Activated CD4-positive, alpha-beta memory T cell treated with anti-CD3 and anti-CD28 coated beads, Interleukin-2, amount 10 ng/mL, durations not matched to agents 7 days and 5 days (primary cell): ENCODE data around the gene RPRD1B. TPM values are rescaled to one million over a fixed set of nuclear protein-coding genes. Genes with fewer than 3 reads are reported as not detected.
"Not testable (repeated sequence)": the region's sequence is repeated elsewhere in the genome, so short reads cannot be mapped to it uniquely, and the experiment has no call there.

ENCODE experiments used
- CTCF ChIA-PET: fragments of 350-600 bp; sonication (Branson Sonifier 250); formaldehyde crosslinking; loops from one replicate; lab custom pipeline; 2021; ENCODE audit warnings: antibody characterized with exemption, inconsistent platforms; lab: Charles Lee
- POLR2A ChIA-PET: fragments of 350-600 bp; sonication (Branson Sonifier 250); formaldehyde crosslinking; loops from one replicate; lab custom pipeline; 2021; ENCODE audit warnings: antibody characterized with exemption; lab: Charles Lee
- DNase-seq: peaks from one replicate; pipeline ENCODE4 v3.0.0-alpha.2; 2020
- H3K27ac Mint-ChIP-seq: one replicate; pipeline ENCODE4 v1.8.0; 2021; ENCODE audit warnings: mild to moderate bottlenecking, mixed read lengths
- H3K27me3 Mint-ChIP-seq: one replicate; pipeline ENCODE4 v1.8.0; 2021; ENCODE audit warnings: mixed read lengths
- H3K36me3 Mint-ChIP-seq: one replicate; pipeline ENCODE4 v1.8.0; 2021; ENCODE audit warnings: low read depth, mixed read lengths
- H3K4me1 Mint-ChIP-seq: one replicate; pipeline ENCODE4 v1.8.0; 2021; ENCODE audit warnings: mixed read lengths
- H3K4me3 Mint-ChIP-seq: one replicate; pipeline ENCODE4 v1.8.0; 2021; ENCODE audit warnings: mild to moderate bottlenecking, mixed read lengths
- H3K9me3 Mint-ChIP-seq: one replicate; pipeline ENCODE4 v1.8.0; 2021; ENCODE audit warnings: mixed read lengths
- total RNA-seq, 2 experiments: library from RNA; stranded (reverse); gene quantifications; one replicate each; pipeline ENCODE4 v1.2.3, GENCODE V29; 2021

RPRD1B gene
- total RNA-seq, 2 experiments from 2014 or later = 27.6 to 33.2 TPM

DNA sequence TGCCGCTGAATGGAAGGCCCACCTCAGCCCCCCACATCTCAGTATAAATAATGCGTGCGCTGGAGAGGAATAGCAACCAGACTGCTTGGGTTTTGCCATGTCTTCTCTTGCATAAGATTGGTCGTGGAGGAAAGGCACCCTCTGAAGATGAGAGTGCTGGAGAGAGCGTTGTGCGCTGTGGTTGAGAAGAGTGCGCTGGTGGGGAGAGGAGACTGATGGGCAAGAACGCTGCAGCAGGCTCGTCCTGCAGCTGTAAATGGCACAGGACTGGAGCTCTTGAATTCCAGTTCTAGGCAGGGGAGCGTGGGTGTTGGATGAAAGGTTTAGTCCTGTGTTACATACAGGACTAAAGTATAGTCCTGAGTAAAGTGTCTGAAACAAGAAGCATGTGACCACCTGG, 51.5 kb downstream of the RPRD1B start:
- Mint-ChIP-seq H3K27ac (no peak overlapping the region), H3K4me1 (no peaks in the 10 kb centered on the region), H3K36me3 (peaks cover 55% of the 10 kb centered on the region), H3K4me3 (no peak overlapping the region), H3K9me3 (no peaks in the 10 kb centered on the region), H3K27me3 (no peaks in the 10 kb centered on the region)
- ChIA-PET POLR2A (no interaction called here), CTCF (interaction anchor here (0.7 to 1.7 kb wide), 3 partner anchors 11 to 131 kb away, joined by 3 to 4 read pairs (median 4); no protein-coding TSS in a partner anchor)
- no peak for DNase-seq

DNA sequence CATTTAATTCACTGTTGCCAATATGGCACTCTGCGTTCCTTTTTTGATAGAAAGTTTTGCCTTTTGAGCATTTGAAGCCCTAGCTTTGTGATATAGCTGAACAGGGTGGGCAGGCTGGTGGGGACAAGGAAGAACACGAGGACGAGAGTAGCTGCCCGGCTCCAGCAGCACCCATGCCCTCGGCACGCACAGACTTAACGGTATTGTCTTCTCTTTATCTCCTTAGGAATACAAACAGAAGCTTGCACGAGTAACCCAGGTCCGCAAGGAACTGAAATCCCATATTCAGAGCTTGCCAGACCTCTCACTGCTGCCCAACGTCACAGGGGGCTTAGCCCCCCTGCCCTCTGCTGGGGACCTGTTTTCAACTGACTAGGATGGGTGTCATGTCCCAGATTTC, 56.0 kb downstream of the RPRD1B start:
- no peak overlapping the region for H3K4me3 Mint-ChIP-seq
- H3K27ac Mint-ChIP-seq = no peak overlapping the region
- ChIA-PET CTCF (interaction anchor here (0.5 to 1.3 kb wide), 2 partner anchors 15 to 32 kb away, joined by 3 to 5 read pairs; no protein-coding TSS in a partner anchor), POLR2A (interaction anchor here (0.7 kb wide), 1 partner anchor 59 kb away, joined by 3 read pairs; no protein-coding TSS in a partner anchor)
- no peaks in the 10 kb centered on the region for H3K27me3 Mint-ChIP-seq
- DNase-seq = no peak
- H3K4me1 Mint-ChIP-seq = peaks cover 32% of the 10 kb centered on the region
- peaks cover 43% of the 10 kb centered on the region for H3K36me3 Mint-ChIP-seq
- no peaks in the 10 kb centered on the region for H3K9me3 Mint-ChIP-seq

DNA sequence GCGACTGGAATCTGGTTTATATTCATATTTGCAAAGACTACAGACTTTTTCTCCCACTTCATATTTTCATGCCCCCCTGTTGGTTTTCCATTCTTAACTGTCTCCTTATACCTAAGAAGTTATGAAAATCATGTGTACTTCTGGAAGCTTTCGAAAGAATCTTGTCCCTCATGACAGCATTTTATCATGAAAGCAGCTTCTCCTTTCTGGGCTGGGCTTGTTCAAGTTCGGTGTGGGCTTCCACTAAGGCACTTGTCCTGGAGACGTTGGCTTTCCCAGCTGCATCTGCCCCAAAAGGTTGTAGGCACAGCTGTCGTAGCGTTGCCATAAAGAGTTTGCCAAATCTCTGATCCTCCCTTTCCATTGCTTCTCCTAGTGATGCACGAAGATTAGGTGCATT, 56.5 kb downstream of the RPRD1B start:
- POLR2A ChIA-PET = no interaction called here
- Mint-ChIP-seq H3K27ac (peak overlapping the region; percentile 4), H3K4me3 (no peak overlapping the region), H3K9me3 (no peaks in the 10 kb centered on the region), H3K36me3 (peaks cover 39% of the 10 kb centered on the region), H3K4me1 (peaks cover 38% of the 10 kb centered on the region), H3K27me3 (no peaks in the 10 kb centered on the region)
- DNase-seq = no peak
- CTCF ChIA-PET = interaction anchor here (0.5 to 1.3 kb wide), 2 partner anchors 14 to 32 kb away, joined by 3 to 5 read pairs; no protein-coding TSS in a partner anchor

DNA sequence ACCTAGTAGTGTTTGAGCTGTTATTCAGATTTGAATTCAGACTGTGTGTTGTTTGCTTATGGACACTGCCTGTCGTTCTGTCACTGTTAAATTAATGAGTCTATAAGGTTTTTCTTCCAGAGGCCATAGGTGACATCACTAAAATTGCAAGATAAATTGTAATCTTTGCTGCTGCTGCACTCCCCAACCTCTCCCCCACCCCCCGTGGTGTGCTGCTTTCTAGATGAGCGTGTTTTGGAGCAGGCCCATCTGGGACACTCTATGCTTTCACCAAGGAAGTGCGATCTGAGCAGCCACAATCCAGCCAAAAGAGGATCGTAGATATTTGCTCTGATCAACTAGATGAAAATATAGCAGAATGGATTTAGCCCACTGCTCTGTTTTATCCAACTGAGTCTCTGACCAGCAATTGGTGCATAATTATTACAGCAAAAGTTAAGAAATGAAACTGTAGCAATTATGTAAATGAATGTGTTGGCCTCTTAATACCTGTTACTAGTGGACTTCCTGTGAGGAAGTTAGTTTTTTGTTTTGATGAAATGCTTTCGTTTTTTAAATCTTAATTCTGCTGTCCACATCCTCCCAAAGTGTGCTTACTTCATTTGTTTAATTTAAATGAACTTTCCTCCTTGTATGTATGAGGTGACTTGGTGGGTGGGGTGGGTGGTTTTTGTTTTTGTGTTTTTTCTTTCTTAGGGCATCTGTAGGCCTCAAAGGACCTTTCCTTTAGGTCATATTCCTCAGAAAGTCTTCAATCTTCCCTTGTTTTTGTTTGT, 58.1 kb downstream of the RPRD1B start:
- Mint-ChIP-seq H3K27me3 (no peaks in the 10 kb centered on the region), H3K27ac (peak overlapping the region; percentile 81), H3K9me3 (no peaks in the 10 kb centered on the region), H3K36me3 (peaks cover 34% of the 10 kb centered on the region), H3K4me1 (peaks cover 41% of the 10 kb centered on the region), H3K4me3 (no peak overlapping the region)
- POLR2A ChIA-PET = interaction anchor here (0.7 to 1.4 kb wide), 2 partner anchors 58 to 801 kb away, joined by 4 to 5 read pairs; partner anchors contain the start of genes RPRD1B and TTI1
- CTCF ChIA-PET = interaction anchor here (0.9 to 2.3 kb wide), 3 partner anchors 18 to 34 kb away, joined by 3 to 6 read pairs (median 4); no protein-coding TSS in a partner anchor
- DNase-seq = no peak

DNA sequence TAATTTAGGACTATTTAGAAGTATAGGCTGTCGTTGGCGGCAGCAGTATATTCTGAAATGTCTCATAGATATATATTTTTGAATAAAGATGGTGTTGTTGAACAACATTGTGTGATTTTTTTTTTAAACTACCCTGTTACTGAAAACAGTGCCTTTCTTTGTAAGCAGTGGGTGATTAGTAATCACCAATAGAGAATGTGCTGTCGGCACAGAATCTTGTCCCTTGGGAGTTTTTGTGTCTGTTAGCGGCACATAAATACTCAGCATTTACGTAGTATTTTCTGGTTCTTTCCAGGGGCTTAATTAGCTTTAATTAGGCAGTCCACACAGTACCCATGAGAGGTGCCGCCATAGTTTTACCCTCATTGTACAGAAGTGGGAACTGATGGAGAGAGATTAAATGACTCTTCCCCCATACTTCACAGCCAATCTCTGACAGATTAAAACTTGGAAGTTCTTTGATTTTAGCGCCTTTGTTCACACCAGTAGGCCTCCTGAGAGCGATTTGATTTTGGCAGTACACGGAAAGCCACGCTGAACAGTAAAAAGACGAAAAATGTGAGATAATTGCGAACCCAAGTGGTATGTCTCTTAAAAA, 58.8 kb downstream of the RPRD1B start:
- H3K27me3 Mint-ChIP-seq = no peaks in the 10 kb centered on the region
- H3K9me3 Mint-ChIP-seq = no peaks in the 10 kb centered on the region
- CTCF ChIA-PET = interaction anchor here (0.8 to 2.3 kb wide), 5 partner anchors 15 to 129 kb away, joined by 4 to 14 read pairs (median 4); no protein-coding TSS in a partner anchor
- peaks cover 41% of the 10 kb centered on the region for H3K4me1 Mint-ChIP-seq
- peaks cover 29% of the 10 kb centered on the region for H3K36me3 Mint-ChIP-seq
- H3K4me3 Mint-ChIP-seq = no peak overlapping the region
- no peak for DNase-seq
- H3K27ac Mint-ChIP-seq = peak overlapping the region; percentile 81
- POLR2A ChIA-PET = interaction anchor here (0.7 to 1.4 kb wide), 2 partner anchors 59 to 801 kb away, joined by 4 to 5 read pairs; partner anchors contain the start of genes RPRD1B and TTI1

DNA sequence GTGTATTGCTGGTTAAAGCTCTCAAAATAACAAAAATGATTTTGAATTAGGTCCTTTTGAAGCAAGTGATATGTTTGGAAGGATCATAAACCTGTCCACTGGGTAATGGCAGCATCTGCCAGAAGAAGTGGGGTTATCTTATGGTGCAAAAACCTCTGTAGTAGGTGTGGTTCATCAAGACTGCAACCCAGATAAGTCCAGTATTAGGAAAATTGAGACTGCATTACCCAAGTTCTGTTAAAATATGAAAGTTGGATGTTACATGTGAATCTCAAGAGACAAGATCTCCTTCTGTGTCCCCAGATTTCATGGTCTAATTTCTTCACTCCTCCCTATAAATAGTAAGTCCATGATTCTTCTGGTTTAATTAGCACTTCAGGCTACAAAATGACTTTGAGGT, 59.4 kb downstream of the RPRD1B start:
- DNase-seq = no peak
- POLR2A ChIA-PET = interaction anchor here (1.4 kb wide), 1 partner anchor 60 kb away, joined by 5 read pairs; the partner anchor contains the start of genes RPRD1B and TTI1
- no peak overlapping the region for H3K27ac Mint-ChIP-seq

DNA sequence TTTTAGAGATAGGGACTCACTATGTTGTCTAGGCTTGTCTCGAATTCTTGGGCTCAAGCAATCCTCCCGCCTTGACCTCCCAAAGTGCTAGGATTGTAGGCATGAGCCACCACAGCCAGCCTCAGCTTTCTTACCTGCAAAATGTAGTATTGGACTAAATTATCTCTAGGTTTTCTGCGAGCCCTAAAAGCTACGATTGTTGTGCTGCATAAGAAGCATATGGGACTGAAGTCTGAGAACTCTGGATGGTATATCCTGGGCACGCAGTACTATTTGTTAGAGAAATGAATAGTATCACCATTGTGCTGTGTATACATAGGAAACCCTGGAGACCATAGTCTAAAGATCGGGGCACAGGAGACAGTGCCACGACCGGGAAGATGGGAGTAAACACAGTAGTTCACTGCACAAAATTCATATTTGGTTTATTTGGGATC, 60.1 kb downstream of the RPRD1B start:
- Mint-ChIP-seq H3K27me3 (no peaks in the 10 kb centered on the region), H3K4me1 (peaks cover 41% of the 10 kb centered on the region), H3K9me3 (no peaks in the 10 kb centered on the region), H3K36me3 (peaks cover 20% of the 10 kb centered on the region), H3K27ac (no peak overlapping the region), H3K4me3 (no peak overlapping the region)
- no peak for DNase-seq
- POLR2A ChIA-PET = interaction anchor here (1.0 kb wide), 1 partner anchor 11 kb away, joined by 6 read pairs; no protein-coding TSS in a partner anchor
- CTCF ChIA-PET = interaction anchor here (0.7 to 1.9 kb wide), 7 partner anchors 16 to 428 kb away, joined by 3 to 14 read pairs (median 4); no protein-coding TSS in a partner anchor

More for the DNA sequence above, 59.4 kb downstream of the RPRD1B start:
- Mint-ChIP-seq H3K4me1 (peaks cover 41% of the 10 kb centered on the region), H3K36me3 (peaks cover 27% of the 10 kb centered on the region), H3K27me3 (no peaks in the 10 kb centered on the region), H3K4me3 (no peak overlapping the region), H3K9me3 (no peaks in the 10 kb centered on the region)
- CTCF ChIA-PET = interaction anchor here (0.8 to 1.9 kb wide), 5 partner anchors 15 to 128 kb away, joined by 3 to 14 read pairs (median 4); no protein-coding TSS in a partner anchor

DNA sequence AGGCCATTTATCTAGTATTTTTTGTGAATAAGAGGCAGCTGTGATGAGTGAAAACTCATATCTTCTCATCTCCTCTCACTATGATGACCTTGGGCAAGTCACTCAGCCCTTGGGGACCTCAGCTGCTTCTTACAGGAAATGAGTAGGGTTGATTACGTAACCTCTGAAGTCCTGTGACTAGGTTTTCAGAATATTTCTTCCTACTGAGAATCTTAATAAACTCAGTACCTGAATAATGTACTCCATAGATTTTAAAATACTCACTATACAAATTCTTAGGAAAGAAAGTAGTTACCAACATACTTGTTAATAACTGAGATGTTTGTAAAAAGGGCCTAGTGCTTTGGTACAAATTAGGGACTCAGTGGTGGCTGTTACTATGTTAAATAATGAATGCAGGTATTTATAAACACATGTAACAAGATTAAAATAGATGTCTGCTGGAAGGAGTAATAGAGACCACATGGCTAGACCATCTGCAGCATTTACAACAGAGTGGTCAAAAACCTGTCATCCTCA, 60.9 kb downstream of the RPRD1B start:
- peak; percentile 53 for DNase-seq
- Mint-ChIP-seq H3K4me1 (peaks cover 41% of the 10 kb centered on the region), H3K4me3 (no peak overlapping the region), H3K36me3 (peaks cover 16% of the 10 kb centered on the region), H3K27me3 (peaks cover 3% of the 10 kb centered on the region), H3K27ac (peak overlapping the region; percentile 21), H3K9me3 (no peaks in the 10 kb centered on the region)
- POLR2A ChIA-PET = interaction anchor here (1.0 kb wide), 1 partner anchor 12 kb away, joined by 6 read pairs; no protein-coding TSS in a partner anchor
- CTCF ChIA-PET = interaction anchor here (0.6 to 1.8 kb wide), 6 partner anchors 9 to 75 kb away, joined by 3 to 10 read pairs (median 3); no protein-coding TSS in a partner anchor

DNA sequence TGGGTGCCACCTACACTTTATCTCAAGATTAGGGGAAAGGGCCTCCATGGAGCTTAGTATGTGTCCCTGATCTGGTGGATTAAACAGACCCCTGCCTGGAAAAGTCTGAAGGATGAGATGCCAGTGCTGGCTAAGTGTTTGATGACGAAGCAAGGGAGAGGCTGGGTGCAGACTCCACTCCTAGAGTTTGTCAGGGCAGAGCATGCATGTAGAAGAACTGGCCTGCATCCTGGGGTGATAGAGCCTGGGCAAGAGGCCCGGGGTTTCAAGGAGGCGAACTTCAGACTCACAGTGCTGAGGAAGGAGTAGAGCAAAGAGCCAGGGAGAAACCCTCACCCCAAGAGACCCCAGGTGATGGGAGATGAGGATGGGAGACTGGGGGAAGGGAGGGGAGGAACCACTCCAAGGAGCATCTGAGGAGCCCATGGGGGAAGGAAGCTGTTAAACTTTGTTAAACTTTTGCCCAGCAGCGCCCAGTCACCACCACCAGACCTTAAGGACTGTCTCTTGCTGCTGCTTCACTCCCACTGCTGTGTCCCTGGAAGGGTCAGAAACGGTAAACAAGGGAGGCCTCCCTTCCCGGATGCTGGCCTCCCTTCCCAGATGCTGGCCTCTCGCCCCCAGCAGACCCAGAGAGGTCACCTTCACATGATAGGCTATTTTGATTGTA, 61.6 kb downstream of the RPRD1B start:
- peaks cover 10% of the 10 kb centered on the region for H3K36me3 Mint-ChIP-seq
- peak overlapping the region; percentile 21 for H3K27ac Mint-ChIP-seq
- CTCF ChIA-PET = interaction anchor here (0.8 to 1.8 kb wide), 2 partner anchors 37 to 57 kb away, joined by 3 to 5 read pairs; no protein-coding TSS in a partner anchor
- no peak for DNase-seq
- peaks cover 41% of the 10 kb centered on the region for H3K4me1 Mint-ChIP-seq
- peaks cover 3% of the 10 kb centered on the region for H3K27me3 Mint-ChIP-seq
- H3K4me3 Mint-ChIP-seq = no peak overlapping the region
- POLR2A ChIA-PET = no interaction called here
- H3K9me3 Mint-ChIP-seq = no peaks in the 10 kb centered on the region

DNA sequence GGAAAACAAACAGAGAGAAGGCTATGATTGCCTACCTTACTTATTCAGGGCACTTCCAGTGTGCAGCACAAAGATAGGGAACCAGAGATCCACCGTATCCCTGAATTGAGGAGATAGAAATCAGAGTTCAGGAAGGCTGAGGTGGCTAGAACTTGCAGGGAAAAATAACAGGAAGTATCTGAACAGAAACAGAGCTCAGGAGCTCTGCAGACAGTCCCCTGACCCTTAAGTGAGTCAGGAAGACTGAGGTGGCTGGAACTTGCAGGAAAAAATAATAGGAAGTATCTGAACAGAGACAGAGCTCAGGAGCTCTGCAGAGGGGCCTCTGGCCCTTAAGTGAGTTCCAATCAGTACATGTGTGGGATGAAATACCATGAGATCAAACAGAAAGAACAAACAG, 65.4 kb downstream of the RPRD1B start:
- Mint-ChIP-seq H3K36me3 (no peaks in the 10 kb centered on the region), H3K27me3 (peaks cover 5% of the 10 kb centered on the region), H3K9me3 (no peaks in the 10 kb centered on the region), H3K4me3 (no peak overlapping the region), H3K27ac (no peak overlapping the region), H3K4me1 (peaks cover 14% of the 10 kb centered on the region)
- DNase-seq = no peak
- CTCF ChIA-PET = interaction anchor here (1.0 kb wide), 1 partner anchor 41 kb away, joined by 4 read pairs; no protein-coding TSS in a partner anchor
- POLR2A ChIA-PET = no interaction called here

DNA sequence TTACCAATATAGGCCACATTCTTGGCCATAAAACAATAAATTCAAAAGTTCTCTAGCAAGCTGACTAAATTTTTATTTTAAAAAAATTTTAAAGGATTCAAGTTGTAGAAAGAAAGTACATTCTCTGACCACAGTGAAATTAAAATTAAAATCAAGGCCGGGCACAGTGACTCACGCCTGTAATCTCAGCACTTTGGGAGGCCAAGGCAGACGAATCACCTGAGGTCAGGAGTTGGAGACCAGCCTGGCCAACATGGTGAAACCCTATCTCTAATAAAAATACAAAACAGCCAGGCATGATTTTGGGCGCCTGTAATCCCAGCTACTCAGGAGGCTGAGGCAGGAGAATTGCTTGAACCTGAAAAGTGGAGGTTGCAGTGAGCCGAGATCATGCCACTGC, 68.7 kb downstream of the RPRD1B start:
- H3K4me3 Mint-ChIP-seq, H3K9me3 Mint-ChIP-seq, H3K36me3 Mint-ChIP-seq, DNase-seq, H3K27me3 Mint-ChIP-seq, H3K4me1 Mint-ChIP-seq, H3K27ac Mint-ChIP-seq, CTCF ChIA-PET, POLR2A ChIA-PET: not testable (repeated sequence)

DNA sequence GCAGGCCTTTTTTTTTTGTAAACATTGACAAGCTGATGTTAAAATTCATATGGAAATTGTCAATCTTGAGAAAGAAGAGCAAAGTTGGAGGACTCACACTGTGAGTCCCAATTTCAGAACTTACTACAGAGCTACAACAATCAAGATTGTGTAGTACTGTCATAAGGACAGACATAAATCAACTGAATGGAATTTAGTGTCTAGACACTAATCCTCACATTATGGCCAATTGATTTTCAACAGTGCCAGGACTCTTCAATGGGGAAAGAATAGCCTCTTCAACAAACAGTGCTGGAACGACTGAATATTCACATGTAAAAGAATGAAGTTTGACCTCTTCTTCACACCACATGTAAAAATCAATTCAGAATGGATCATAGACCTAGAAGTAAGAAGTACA, 70.7 kb downstream of the RPRD1B start:
- Mint-ChIP-seq H3K4me3 (no peak overlapping the region), H3K36me3 (no peaks in the 10 kb centered on the region), H3K27ac (no peak overlapping the region), H3K4me1 (no peaks in the 10 kb centered on the region), H3K9me3 (no peaks in the 10 kb centered on the region), H3K27me3 (peaks cover 3% of the 10 kb centered on the region)
- POLR2A ChIA-PET = no interaction called here
- CTCF ChIA-PET = interaction anchor here (0.7 kb wide), 1 partner anchor 14 kb away, joined by 3 read pairs; no protein-coding TSS in a partner anchor
- DNase-seq = no peak
